Measurements from ENCODE around the gene USP17L5. TPM values are rescaled to one million over a fixed set of nuclear protein-coding genes. Genes with fewer than 3 reads are reported as not detected.
A peak's percentile ranks its signal among the peaks of the same experiment; 100 is the strongest.
"Not testable (repeated sequence)": the region's sequence is repeated elsewhere in the genome, so short reads cannot be mapped to it uniquely, and the experiment has no call there.

The USP17L5 gene
- total RNA-seq, 3 donors from 2014 or later, result not detected

DNA sequence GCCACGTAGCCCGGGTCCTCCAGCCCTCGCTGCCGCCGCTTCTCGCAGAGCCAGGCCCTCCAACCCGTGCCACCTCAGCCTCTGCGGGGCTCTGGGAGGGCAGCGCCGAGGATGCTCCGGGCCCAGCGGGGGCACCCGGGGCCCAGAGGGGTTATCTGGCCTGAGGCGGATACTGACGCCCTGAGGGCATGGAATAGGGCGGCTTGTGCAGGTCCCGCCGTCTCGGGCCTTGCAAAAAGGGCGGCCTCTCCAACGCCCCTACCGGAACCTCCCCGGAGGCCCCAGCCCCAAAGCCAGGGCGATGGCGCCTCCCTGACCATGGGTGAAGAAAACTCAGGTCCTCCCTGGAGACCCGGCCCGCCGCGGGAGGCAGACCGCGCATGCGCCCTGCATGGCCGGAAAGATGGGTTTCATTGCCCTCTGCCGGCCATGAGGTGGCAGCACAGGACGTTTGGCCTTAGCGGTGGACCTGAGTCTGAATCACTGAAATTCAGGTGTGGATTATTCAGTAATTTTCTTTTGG lies 41.9 kb downstream of the USP17L5 start:
- H3K36me3 ChIP-seq (ENCODE audit: low read depth); intact Hi-C loops (cut with DNase I, micrococcal nuclease); H3K4me1 ChIP-seq (ENCODE audit: low read depth); ATAC-seq; H3K9me3 ChIP-seq: not testable (repeated sequence)
- TF ChIP-seq, protein P1, sequence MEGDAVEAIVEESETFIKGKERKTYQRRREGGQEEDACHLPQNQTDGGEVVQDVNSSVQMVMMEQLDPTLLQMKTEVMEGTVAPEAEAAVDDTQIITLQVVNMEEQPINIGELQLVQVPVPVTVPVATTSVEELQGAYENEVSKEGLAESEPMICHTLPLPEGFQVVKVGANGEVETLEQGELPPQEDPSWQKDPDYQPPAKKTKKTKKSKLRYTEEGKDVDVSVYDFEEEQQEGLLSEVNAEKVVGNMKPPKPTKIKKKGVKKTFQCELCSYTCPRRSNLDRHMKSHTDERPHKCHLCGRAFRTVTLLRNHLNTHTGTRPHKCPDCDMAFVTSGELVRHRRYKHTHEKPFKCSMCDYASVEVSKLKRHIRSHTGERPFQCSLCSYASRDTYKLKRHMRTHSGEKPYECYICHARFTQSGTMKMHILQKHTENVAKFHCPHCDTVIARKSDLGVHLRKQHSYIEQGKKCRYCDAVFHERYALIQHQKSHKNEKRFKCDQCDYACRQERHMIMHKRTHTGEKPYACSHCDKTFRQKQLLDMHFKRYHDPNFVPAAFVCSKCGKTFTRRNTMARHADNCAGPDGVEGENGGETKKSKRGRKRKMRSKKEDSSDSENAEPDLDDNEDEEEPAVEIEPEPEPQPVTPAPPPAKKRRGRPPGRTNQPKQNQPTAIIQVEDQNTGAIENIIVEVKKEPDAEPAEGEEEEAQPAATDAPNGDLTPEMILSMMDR (IDR thresholded peaks at IDR 0.05), result peak; percentile 50
- peak; percentile 63 to 67 (median 65) for DNase-seq
- peak overlapping the region; percentile 9 for H3K4me3 ChIP-seq

DNA sequence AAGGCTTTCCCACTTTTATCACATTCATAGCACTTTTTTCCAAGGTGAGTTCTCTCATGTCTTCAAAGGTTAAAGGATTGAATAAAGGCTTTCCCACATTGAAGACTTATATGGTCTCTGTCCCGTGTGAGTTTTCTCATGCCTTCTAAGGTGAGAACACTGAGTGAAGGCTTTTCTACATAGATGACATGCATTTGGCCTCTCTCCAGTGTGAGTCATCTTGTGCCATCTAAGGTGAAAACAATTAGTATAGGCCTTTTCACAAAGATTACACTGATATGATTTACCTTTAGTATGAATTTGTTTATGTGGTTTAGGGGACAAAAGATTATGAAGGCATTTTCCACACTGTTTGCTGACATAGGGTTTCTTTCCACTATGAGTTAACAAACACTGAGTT lies 44.9 kb downstream of the USP17L5 start:
- intact Hi-C loops (cut with DNase I, micrococcal nuclease), result no loop called here
- Histone ChIP-seq H3K4me3 (no peak overlapping the region), H3K4me1 (ENCODE audit: low read depth) (no peaks in the 10 kb centered on the region), H3K9me3 (no peaks in the 10 kb centered on the region), H3K36me3 (ENCODE audit: low read depth) (no peaks in the 10 kb centered on the region)
- DNase-seq, result no peak
- no peak for ATAC-seq
- TF ChIP-seq, protein P1 (IDR thresholded peaks at IDR 0.05), result no peak

DNA sequence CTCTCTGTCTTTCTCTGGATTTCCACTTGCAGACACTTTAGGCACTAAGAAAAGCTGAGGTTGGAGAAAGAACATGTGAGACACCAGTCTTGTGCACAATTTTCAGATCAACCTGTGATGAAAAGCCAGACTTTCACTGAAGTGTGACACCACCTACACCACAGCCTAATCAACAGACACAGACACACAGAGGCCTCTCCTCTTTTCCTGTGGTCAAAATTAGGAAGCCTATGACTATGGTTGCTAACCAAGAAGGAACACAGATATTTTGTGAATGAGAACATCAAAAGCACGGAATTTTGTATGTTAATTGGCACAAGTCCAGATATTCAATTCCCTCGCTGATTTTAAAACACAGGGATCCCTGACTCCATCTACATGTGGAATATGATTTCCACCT lies 49.8 kb downstream of the USP17L5 start:
- ATAC-seq; intact Hi-C loops (cut with DNase I, micrococcal nuclease); H3K4me3 ChIP-seq; DNase-seq; H3K36me3 ChIP-seq (ENCODE audit: low read depth); H3K9me3 ChIP-seq; H3K4me1 ChIP-seq (ENCODE audit: low read depth): not testable (repeated sequence)

Other genes starting within 250 kb of the USP17L5 start
- gene FAM90A26, start 169.0 kb upstream of the USP17L5 start, total RNA-seq, result not detected
- gene USP17L10, start 128.7 kb upstream of the USP17L5 start, total RNA-seq, result not detected
- not detected for gene USP17L11, start 124.0 kb upstream of the USP17L5 start, total RNA-seq
- not detected for gene USP17L12, start 119.3 kb upstream of the USP17L5 start, total RNA-seq
- not detected for gene USP17L13, start 114.5 kb upstream of the USP17L5 start, total RNA-seq
- not detected for gene USP17L15, start 105.0 kb upstream of the USP17L5 start, total RNA-seq
- not detected for gene USP17L17, start 95.5 kb upstream of the USP17L5 start, total RNA-seq
- not detected for gene USP17L18, start 90.8 kb upstream of the USP17L5 start, total RNA-seq
- not detected for gene USP17L19, start 86.0 kb upstream of the USP17L5 start, total RNA-seq
- not detected for gene USP17L20, start 81.3 kb upstream of the USP17L5 start, total RNA-seq
- not detected for gene USP17L21, start 76.5 kb upstream of the USP17L5 start, total RNA-seq
- not detected for gene USP17L22, start 71.8 kb upstream of the USP17L5 start, total RNA-seq
- gene USP17L24, start 14.2 kb upstream of the USP17L5 start, total RNA-seq, result not detected
- not detected for gene USP17L25, start 9.5 kb upstream of the USP17L5 start, total RNA-seq
- gene USP17L26, start 4.7 kb upstream of the USP17L5 start, total RNA-seq, result not detected
- gene USP17L27, start 4.7 kb downstream of the USP17L5 start, total RNA-seq, result not detected
- gene USP17L28, start 9.5 kb downstream of the USP17L5 start, total RNA-seq, result not detected
- not detected for gene USP17L29, start 14.2 kb downstream of the USP17L5 start, total RNA-seq
- not detected for gene USP17L30, start 23.7 kb downstream of the USP17L5 start, total RNA-seq
- not detected for gene DEFB131A, start 105.0 kb downstream of the USP17L5 start, total RNA-seq

Measured in mucosa of descending colon (tissue), 3 donors.